SU-DHL-6 (cell line): ENCODE measurements around the gene FAM210A.

Experiments used
- H2AFZ ChIP-seq: fragments of 200-600 bp; sonication (generic); 2 replicates; pipeline ENCODE4 v1.6.1; 2014; ENCODE audit warnings: low read depth, mild to moderate bottlenecking, moderate library complexity, mixed read lengths, antibody characterized with exemption, low read length; ENCODE audit not compliant: severe bottlenecking
- H3F3A ChIP-seq: fragments of 200-600 bp; shearing (Covaris generic); 2 replicates; pipeline ENCODE4 v1.6.0; 2016; ENCODE audit warnings: antibody characterized with exemption, mild to moderate bottlenecking; ENCODE audit not compliant: insufficient read depth
- H3K27ac ChIP-seq: fragments of 200-600 bp; sonication (generic); 2 replicates; pipeline ENCODE4 v1.5.1; 2016; ENCODE audit warnings: low read depth, mild to moderate bottlenecking, low read length, moderate library complexity, mixed read lengths
- H3K27me3 ChIP-seq: fragments of 200-600 bp; sonication (generic), shearing (Covaris generic); 2 replicates; pipeline ENCODE4 v1.6.0; 2014; ENCODE audit warnings: mild to moderate bottlenecking, low read length
- H3K36me3 ChIP-seq: fragments of 200-600 bp; sonication (generic); 2 replicates; pipeline ENCODE4 v1.6.1; 2014; ENCODE audit warnings: mild to moderate bottlenecking, low read length, mixed read lengths
- H3K4me2 ChIP-seq: fragments of 300-600, 200-600 bp; shearing (Covaris generic), sonication (generic); 2 replicates; pipeline ENCODE4 v1.6.0; 2014; ENCODE audit warnings: low read length, low read depth, mild to moderate bottlenecking; ENCODE audit not compliant: poor library complexity, severe bottlenecking
- H3K4me3 ChIP-seq: fragments of 200-600 bp; sonication (generic); 2 replicates; pipeline ENCODE4 v1.5.1; 2014; ENCODE audit warnings: antibody characterized with exemption, low read length, mild to moderate bottlenecking, mixed read lengths; ENCODE audit not compliant: insufficient read depth, poor library complexity, severe bottlenecking
- H3K79me2 ChIP-seq: fragments of 200-600 bp; sonication (generic); 2 replicates; pipeline ENCODE4 v1.6.1; 2014; ENCODE audit warnings: mild to moderate bottlenecking, low read length, moderate library complexity; ENCODE audit not compliant: insufficient read depth
- H3K9ac ChIP-seq: fragments of 200-600 bp; sonication (generic); 2 replicates; pipeline ENCODE4 v1.7.0; 2014; ENCODE audit warnings: mild to moderate bottlenecking, low read length
- H3K9me2 ChIP-seq: fragments of 200-600 bp; sonication (generic); replicated peaks from 2 replicates; pipeline ENCODE4 v1.6.1; 2014; ENCODE audit warnings: low read length; ENCODE audit not compliant: insufficient read depth
- H3K9me3 ChIP-seq: fragments of 200-600 bp; sonication (generic); 2 replicates; pipeline ENCODE4 v1.6.1; 2014; ENCODE audit warnings: low read length, mixed read lengths; ENCODE audit not compliant: insufficient read depth
- H4K20me1 ChIP-seq: fragments of 200-600 bp; sonication (generic); 2 replicates; pipeline ENCODE4 v1.6.1; 2014; ENCODE audit warnings: low read depth, mild to moderate bottlenecking, antibody characterized with exemption, low read length, moderate library complexity, mixed read lengths
- CTCF ChIP-seq: fragments of 200-600 bp; sonication (generic); IDR thresholded peaks from one replicate; pipeline ENCODE4 v1.5.1; 2017; ENCODE audit warnings: antibody characterized with exemption, mild to moderate bottlenecking, low read length, moderate library complexity; ENCODE audit not compliant: insufficient read depth, poor library complexity, severe bottlenecking
- EZH2phosphoT487 ChIP-seq: fragments of 200-600 bp; sonication (generic), shearing (Covaris generic); conservative IDR thresholded peaks from 2 replicates; pipeline ENCODE4 v1.6.1; 2018; ENCODE audit warnings: mild to moderate bottlenecking, antibody characterized with exemption, low read length, moderate library complexity, mixed read lengths

Gene FAM210A

GRCh38 chr18:13620206-13620672, 106.1 kb downstream of the FAM210A start:
- Histone ChIP-seq H3K9me3 (no peaks in the 10 kb centered on the region), H2AFZ (no peak overlapping the region), H3K79me2 (no peaks in the 10 kb centered on the region; the same call in 1 of the 2 replicates), H3K36me3 (no peaks in the 10 kb centered on the region), H3F3A (no peaks in the 10 kb centered on the region), H4K20me1 (no peaks in the 10 kb centered on the region), H3K9me2 (no peaks in the 10 kb centered on the region), H3K4me2 (no peak overlapping the region), H3K9ac (no peak overlapping the region), H3K27ac (no peak overlapping the region), H3K27me3 (no peaks in the 10 kb centered on the region), H3K4me3 (no peak overlapping the region)
- TF ChIP-seq EZH2phosphoT487 (no peak), CTCF (no peak)

GRCh38 chr18:13619505-13620205, 106.7 kb downstream of the FAM210A start:
- H3K79me2 ChIP-seq = peaks cover 3% of the 10 kb centered on the region; the same call in 1 of the 2 replicates
- H2AFZ ChIP-seq = no peak overlapping the region
- no peaks in the 10 kb centered on the region for H4K20me1 ChIP-seq
- no peak overlapping the region for H3K4me3 ChIP-seq
- no peaks in the 10 kb centered on the region for H3K9me3 ChIP-seq
- H3K36me3 ChIP-seq = no peaks in the 10 kb centered on the region
- H3K4me2 ChIP-seq = no peak overlapping the region
- TF ChIP-seq EZH2phosphoT487 = no peak
- TF ChIP-seq CTCF = no peak
- no peaks in the 10 kb centered on the region for H3F3A ChIP-seq
- H3K27ac ChIP-seq = no peak overlapping the region
- no peaks in the 10 kb centered on the region for H3K27me3 ChIP-seq
- no peaks in the 10 kb centered on the region for H3K9me2 ChIP-seq
- H3K9ac ChIP-seq = no peak overlapping the region

- Histone ChIP-seq H4K20me1 (no peaks in the 10 kb centered on the region), H3K27me3 (no peaks in the 10 kb centered on the region)
Measured at GRCh38 chr18:13618760-13619438, 107.5 kb downstream of the FAM210A start.

More at GRCh38 chr18:13618760-13619438, 107.5 kb downstream of the FAM210A start:
- H2AFZ ChIP-seq = no peak overlapping the region
- TF ChIP-seq EZH2phosphoT487 (no peak), CTCF (no peak)
- H3K79me2 ChIP-seq = peaks cover 3% of the 10 kb centered on the region; the same call in 1 of the 2 replicates
- no peak overlapping the region for H3K27ac ChIP-seq
- no peaks in the 10 kb centered on the region for H3K36me3 ChIP-seq
- peaks cover 7% of the 10 kb centered on the region for H3F3A ChIP-seq
- no peaks in the 10 kb centered on the region for H3K9me2 ChIP-seq
- H3K4me3 ChIP-seq = no peak overlapping the region
- no peak overlapping the region for H3K9ac ChIP-seq
- no peak overlapping the region for H3K4me2 ChIP-seq
- no peaks in the 10 kb centered on the region for H3K9me3 ChIP-seq
